AG09319 (cell line): ENCODE measurements around the gene SPACDR.
A peak's percentile ranks its signal among the peaks of the same experiment; 100 is the strongest.

Source experiments
- DNase-seq: peaks from one replicate; pipeline ENCODE4 v3.0.0-alpha.2; 2010; ENCODE audit warnings: low read depth; ENCODE audit errors: extremely low read depth
- TF ChIP-seq, protein P1 (sequence below): IDR thresholded peaks from 2 replicates; pipeline ENCODE4 v1.5.1; 2011; ENCODE audit warnings: low read depth, mild to moderate bottlenecking, inconsistent platforms, low read length, moderate library complexity

The SPACDR gene

DNA sequence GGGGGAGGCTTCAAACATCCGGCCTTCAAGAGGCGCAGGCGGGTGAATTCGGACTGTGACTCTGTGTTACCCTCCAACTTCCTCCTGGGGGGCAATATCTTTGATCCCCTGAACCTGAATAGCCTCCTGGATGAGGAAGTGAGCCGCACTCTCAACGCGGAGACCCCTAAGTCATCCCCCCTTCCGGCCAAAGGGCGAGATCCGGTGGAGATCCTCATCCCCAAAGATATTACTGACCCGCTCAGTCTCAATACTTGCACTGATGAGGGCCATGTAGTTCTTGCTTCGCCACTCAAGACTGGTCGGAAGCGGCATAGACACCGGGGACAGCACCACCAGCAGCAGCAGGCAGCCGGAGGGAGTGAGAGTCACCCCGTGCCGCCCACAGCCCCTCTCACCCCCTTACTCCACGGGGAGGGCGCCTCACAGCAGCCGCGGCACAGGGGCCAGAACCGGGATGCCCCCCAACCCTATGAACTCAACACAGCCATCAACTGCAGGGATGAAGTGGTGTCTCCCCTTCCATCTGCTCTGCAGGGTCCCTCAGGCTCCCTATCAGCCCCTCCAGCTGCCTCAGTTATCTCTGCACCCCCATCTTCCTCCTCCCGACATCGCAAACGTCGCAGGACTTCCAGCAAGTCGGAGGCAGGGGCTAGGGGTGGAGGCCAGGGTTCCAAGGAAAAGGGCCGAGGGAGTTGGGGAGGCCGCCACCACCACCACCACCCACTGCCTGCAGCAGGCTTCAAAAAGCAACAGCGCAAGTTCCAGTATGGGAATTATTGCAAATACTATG is 33.4 kb downstream of the SPACDR start:
- DNase-seq, result no peak

DNA sequence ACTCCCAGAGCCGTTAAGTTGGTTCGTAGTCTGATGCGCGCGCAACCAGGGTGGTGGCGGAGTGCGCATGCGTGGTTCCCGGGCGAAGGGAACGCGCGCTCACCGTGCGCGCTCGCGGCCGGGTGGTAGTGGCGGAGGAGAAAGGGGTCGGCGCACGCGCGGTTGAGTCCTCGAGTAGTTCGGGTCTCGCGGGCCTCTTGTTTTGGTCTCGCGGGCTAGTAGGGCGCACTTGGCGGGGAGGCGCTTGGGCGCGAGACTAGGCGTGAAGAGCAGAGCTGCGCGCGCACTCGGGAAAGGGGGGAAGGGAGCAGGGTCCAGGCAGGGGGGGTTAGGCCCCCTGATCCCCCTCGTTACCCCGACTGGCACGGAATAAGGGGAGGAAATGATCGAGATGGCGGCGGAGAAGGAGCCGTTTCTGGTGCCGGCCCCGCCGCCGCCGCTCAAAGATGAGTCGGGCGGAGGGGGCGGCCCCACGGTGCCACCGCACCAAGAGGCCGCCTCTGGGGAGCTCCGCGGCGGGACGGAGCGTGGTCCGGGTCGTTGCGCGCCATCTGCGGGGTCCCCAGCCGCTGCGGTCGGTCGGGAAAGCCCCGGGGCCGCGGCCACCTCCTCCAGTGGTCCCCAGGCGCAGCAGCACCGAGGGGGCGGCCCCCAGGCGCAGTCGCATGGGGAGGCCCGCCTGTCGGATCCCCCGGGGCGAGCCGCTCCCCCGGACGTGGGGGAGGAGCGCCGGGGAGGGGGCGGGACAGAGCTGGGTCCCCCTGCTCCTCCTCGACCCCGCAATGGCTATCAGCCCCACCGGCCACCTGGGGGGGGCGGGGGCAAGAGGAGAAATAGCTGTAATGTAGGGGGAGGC is 34.2 kb downstream of the SPACDR start, which contains the start of gene MEPCE:
Gene MEPCE, plus strand, starts transcription at position 195 of the 856 bp plus-strand sequence. Its CDS starts 188 bp downstream, at position 383.
- TF ChIP-seq, protein P1, sequence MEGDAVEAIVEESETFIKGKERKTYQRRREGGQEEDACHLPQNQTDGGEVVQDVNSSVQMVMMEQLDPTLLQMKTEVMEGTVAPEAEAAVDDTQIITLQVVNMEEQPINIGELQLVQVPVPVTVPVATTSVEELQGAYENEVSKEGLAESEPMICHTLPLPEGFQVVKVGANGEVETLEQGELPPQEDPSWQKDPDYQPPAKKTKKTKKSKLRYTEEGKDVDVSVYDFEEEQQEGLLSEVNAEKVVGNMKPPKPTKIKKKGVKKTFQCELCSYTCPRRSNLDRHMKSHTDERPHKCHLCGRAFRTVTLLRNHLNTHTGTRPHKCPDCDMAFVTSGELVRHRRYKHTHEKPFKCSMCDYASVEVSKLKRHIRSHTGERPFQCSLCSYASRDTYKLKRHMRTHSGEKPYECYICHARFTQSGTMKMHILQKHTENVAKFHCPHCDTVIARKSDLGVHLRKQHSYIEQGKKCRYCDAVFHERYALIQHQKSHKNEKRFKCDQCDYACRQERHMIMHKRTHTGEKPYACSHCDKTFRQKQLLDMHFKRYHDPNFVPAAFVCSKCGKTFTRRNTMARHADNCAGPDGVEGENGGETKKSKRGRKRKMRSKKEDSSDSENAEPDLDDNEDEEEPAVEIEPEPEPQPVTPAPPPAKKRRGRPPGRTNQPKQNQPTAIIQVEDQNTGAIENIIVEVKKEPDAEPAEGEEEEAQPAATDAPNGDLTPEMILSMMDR, result no peak
- DNase-seq, result peak; percentile 95

More for the DNA sequence above, 33.4 kb downstream of the SPACDR start:
- TF ChIP-seq, protein P1, result no peak

DNA sequence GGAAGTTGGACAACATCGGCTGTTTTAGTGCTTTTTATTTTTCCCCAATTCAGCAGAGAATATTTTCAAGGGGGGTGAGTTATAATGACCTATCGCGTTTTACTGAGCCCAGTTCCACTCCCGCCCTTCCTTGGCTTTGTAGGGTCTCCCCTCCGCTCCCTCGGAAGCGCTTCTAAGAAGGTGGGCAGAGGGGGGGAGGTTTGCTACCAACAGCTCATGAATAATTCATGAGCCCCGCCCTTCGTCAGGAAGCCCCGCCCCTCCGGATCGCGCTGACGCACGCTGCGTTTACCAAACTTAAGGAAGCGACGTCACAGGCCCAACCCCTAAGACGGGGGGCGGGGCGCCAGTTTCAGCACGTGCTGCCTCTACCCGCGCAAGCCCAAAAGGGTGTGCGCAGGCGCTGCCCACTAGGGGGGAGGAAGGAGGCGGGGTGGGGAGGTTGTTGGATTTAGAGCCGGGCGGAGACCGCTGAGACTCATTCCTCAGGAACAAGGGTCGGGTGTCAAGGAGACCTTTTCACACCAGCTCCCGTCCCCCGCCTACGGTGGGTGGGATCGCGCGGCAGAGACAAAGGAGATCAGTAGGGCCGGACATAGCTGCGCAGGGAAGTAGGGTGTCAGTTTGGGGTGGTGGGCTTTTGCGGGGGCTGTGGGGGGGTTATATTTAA is 35.0 kb downstream of the SPACDR start:
- peak; percentile 100 for DNase-seq
- TF ChIP-seq, protein P1, result no peak

GRCh38 chr7:100428199-100428966 is 35.7 kb downstream of the SPACDR start, which contains the start of gene ZCWPW1:
TSS of gene ZCWPW1 (minus strand) at chr7:100428703. CDS start at chr7:100420649, 8,054 bp downstream.
- TF ChIP-seq, protein P1, result no peak
- DNase-seq, result peak; percentile 94

GRCh38 chr7:100427762-100428198 is 36.3 kb downstream of the SPACDR start:
- TF ChIP-seq, protein P1, result no peak

DNA sequence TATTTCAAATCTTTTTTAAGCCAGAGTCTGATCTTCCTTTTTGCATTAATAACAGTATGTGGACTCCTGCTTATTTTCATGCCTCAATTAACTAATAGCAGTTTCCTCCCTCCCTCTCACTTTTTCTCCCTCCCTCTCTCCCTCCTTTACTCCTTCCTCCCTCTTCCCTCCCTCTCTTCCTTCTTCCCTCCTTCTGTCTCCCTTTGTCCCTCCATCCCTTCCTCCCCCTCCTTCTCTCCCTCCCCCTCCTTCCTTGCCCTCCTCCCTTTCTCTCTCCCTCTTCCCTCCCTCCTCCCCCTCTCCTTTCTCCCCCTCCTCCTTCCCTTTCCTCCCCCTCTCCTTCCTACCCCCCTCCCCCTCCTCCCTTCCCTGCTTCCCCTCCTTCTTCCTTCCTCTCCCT is 37.5 kb downstream of the SPACDR start:
- no peak for DNase-seq
- TF ChIP-seq, protein P1, result no peak

More at GRCh38 chr7:100427762-100428198, 36.3 kb downstream of the SPACDR start:
- DNase-seq, result no peak
